Cardiac muscle cell (in vitro differentiated cells and primary cell): Measurements from ENCODE around the gene YOD1. TPM values are rescaled to one million over a fixed set of nuclear protein-coding genes. Genes with fewer than 3 reads are reported as not detected.

Experiments
- DNase-seq, 2 donors: peaks; one replicate each; pipeline versions ENCODE4 v3.0.0 to v3.0.0-alpha.2; 2010 to 2017; ENCODE audit warnings: low read depth in 1 of 2, low spot score in 1 of 2
- H3K27ac ChIP-seq: fragments of 200-600 bp; sonication (generic); 2 replicates; pipeline ENCODE4 v1.5.1; 2016
- H3K27me3 ChIP-seq: fragments of 200-600 bp; sonication (generic); 2 replicates; pipeline ENCODE4 v1.6.0; 2016; ENCODE audit warnings: control low read depth
- H3K36me3 ChIP-seq: fragments of 200-600 bp; sonication (generic); 2 replicates; pipeline ENCODE4 v1.5.1; 2016; ENCODE audit warnings: control low read depth
- H3K4me1 ChIP-seq: fragments of 200-600 bp; sonication (generic); 2 replicates; pipeline ENCODE4 v1.8.1; 2017; ENCODE audit warnings: low read depth, mild to moderate bottlenecking, mixed run types
- H3K4me3 ChIP-seq: fragments of 200-600 bp; sonication (generic); 2 replicates; pipeline ENCODE4 v1.5.1; 2016; ENCODE audit warnings: mild to moderate bottlenecking
- H3K9me3 ChIP-seq: fragments of 200-600 bp; sonication (generic); 2 replicates; pipeline ENCODE4 v1.5.1; 2017; ENCODE audit warnings: low read depth, mild to moderate bottlenecking, control low read depth
- CTCF ChIP-seq: IDR thresholded peaks from 2 replicates; pipeline ENCODE4 v1.5.1; 2012; ENCODE audit warnings: low read depth, mild to moderate bottlenecking, low read length
- polyA plus RNA-seq: library from polyadenylated mRNA; unstranded; fragments of >200 nt; fragmentation: Nextera tagmentation; extraction: Ambion mirVana; gene quantifications from 2 replicates; pipeline ENCODE4 v1.2.1, GENCODE V29; 2016
- total RNA-seq: library from RNA; depleted of rRNA; stranded (reverse); fragments of >200 nt; gene quantifications from 2 replicates; pipeline ENCODE4 v1.2.3, GENCODE V29; 2016

Gene YOD1
- total and polyA plus RNA-seq, 2 experiments from 2014 or later = 3.8 to 8.8 TPM

DNA sequence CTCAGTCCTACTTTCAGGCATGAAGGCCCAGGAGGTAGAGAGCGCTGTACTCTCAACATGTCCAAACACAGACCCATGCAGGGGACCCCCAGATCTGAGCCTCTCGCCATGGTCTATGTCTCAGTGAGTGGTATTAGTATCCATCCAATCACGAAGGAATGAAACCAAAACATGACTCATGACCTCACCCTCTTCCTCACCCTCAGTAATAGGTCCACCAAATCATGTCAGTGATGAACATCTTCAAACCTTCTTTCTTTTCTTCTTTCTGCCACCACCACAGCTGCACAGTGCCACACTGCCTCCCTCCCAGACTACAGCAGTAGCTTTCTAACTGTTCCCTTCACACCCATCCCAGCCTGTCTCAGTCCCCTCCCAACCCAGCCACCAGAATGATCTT, 35.2 kb downstream of the YOD1 start:
- no peaks in the 10 kb centered on the region for H3K36me3 ChIP-seq
- no peak for TF ChIP-seq CTCF

GRCh38 chr1:207014728-207015127, 36.3 kb downstream of the YOD1 start:
- no peak for DNase-seq
- Histone ChIP-seq H3K4me3 (no peak overlapping the region), H3K27ac (no peak overlapping the region), H3K4me1 (no peaks in the 10 kb centered on the region), H3K9me3 (no peaks in the 10 kb centered on the region), H3K27me3 (peaks cover 8% of the 10 kb centered on the region), H3K36me3 (no peaks in the 10 kb centered on the region)
- TF ChIP-seq CTCF = no peak

More for the DNA sequence above, 35.2 kb downstream of the YOD1 start:
- Histone ChIP-seq H3K4me3 (no peak overlapping the region), H3K27ac (no peak overlapping the region), H3K9me3 (no peaks in the 10 kb centered on the region), H3K4me1 (no peaks in the 10 kb centered on the region), H3K27me3 (peaks cover 7% of the 10 kb centered on the region)
- no peak for DNase-seq

DNA sequence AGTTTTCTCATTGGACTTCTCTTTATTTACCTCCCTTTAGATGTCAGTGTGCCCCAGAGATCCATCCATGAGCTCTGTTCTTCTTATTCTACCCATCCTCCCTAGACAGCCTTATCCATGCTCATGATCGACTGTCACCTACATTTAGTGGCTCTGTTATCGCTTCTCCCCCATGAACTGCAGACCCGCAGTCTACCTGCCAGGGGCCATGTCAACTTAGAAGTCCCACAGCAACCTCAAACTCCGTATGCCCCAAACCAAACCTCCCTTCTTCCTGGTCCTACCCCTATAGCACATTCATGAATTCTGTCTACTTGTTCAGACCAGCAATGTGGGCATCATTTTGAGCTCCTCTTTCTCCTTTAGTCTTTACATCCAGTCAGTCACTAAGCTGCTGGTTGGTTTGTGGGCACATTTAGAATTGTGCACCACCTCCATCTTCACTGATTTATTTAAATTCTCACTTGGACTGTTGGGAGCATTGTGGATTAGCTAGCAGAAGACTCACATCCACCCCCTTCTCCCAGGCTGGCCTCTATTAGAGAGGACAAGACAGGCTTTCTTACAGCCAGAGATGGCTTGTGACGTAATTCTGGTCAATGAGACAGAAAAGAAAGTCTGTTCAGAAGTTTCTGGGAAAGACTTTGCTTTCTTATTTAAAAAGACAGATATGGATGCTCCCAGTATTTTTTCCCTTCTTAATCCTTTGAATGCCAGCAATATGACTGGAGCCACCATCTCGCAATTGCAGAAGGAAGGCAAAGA, 37.5 kb downstream of the YOD1 start:
- no peak overlapping the region for H3K27ac ChIP-seq
- no peaks in the 10 kb centered on the region for H3K9me3 ChIP-seq
- DNase-seq = no peak
- no peaks in the 10 kb centered on the region for H3K4me1 ChIP-seq
- peaks cover 8% of the 10 kb centered on the region for H3K27me3 ChIP-seq
- no peak for TF ChIP-seq CTCF
- no peaks in the 10 kb centered on the region for H3K36me3 ChIP-seq
- no peak overlapping the region for H3K4me3 ChIP-seq

GRCh38 chr1:207010726-207011125, 40.3 kb downstream of the YOD1 start:
- TF ChIP-seq CTCF = no peak
- Histone ChIP-seq H3K9me3 (no peaks in the 10 kb centered on the region), H3K27me3 (peaks cover 8% of the 10 kb centered on the region), H3K36me3 (no peaks in the 10 kb centered on the region), H3K27ac (no peak overlapping the region), H3K4me1 (no peaks in the 10 kb centered on the region), H3K4me3 (no peak overlapping the region)
- no peak for DNase-seq

GRCh38 chr1:207009945-207010344, 41.1 kb downstream of the YOD1 start:
- H3K27me3 ChIP-seq = peaks cover 8% of the 10 kb centered on the region
- H3K4me3 ChIP-seq = no peak overlapping the region
- H3K4me1 ChIP-seq = no peaks in the 10 kb centered on the region
- no peak for TF ChIP-seq CTCF
- H3K36me3 ChIP-seq = no peaks in the 10 kb centered on the region
- DNase-seq = no peak
- H3K9me3 ChIP-seq = no peaks in the 10 kb centered on the region
- H3K27ac ChIP-seq = no peak overlapping the region
